MV-4-11 (cell line): ENCODE data around the gene CRMP1.

Experiments
- DNase-seq: peaks from one replicate; lab custom pipeline; 2025; lab: John Stamatoyannopoulos, UW

Gene CRMP1

DNA sequence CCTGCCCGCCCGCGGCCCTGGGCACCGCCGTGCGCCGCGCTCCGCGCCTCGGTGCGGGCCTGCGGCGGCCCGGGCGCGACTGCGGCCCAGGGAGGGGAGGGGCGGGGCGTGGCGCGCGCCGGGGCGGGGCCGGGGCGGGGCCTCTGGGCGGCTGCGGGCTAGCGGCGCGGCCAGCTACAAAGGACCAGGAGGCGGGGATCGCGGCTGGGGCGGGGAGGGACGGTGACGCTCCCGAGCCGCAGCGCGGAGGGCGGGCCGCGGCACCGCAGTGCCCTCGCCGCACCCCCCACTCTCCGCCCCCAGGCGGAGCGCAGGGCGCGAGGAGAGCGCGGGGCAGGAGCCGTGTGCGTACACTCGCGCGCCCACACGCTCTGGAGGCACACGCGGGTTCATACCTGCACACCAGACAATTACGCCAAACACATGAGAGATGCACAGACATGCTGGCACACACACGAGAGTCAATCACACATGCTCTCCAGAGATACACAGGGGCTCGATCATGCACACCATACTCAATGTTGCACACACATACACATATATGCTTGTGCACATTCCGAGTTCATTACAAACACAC lies at the start of gene CRMP1:
Gene CRMP1, minus strand, starts transcription at position 83 of the 577 bp plus-strand sequence. CDS start 117 bp downstream, outside the sequence.
- no peak for DNase-seq

DNA sequence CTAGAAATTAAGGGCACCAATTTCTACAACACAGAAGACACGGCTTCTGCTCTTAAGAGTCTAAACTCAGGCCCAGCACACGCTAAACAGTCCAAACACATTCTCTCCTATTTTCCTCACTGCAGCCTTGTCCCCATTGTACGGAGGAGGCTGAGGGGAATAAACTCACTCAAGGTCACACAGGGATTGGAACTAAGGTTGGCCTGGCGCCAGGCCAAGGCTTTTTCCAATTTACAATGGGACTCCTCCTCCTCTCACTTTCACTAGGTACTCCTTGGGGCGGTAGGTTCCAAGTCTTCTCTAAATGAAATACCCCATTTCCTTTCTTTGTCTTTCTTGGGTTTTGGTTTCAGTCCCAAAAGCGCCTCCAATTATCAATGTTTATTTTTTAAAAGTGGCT lies 48.7 kb upstream of the CRMP1 start:
- DNase-seq: no peak

DNA sequence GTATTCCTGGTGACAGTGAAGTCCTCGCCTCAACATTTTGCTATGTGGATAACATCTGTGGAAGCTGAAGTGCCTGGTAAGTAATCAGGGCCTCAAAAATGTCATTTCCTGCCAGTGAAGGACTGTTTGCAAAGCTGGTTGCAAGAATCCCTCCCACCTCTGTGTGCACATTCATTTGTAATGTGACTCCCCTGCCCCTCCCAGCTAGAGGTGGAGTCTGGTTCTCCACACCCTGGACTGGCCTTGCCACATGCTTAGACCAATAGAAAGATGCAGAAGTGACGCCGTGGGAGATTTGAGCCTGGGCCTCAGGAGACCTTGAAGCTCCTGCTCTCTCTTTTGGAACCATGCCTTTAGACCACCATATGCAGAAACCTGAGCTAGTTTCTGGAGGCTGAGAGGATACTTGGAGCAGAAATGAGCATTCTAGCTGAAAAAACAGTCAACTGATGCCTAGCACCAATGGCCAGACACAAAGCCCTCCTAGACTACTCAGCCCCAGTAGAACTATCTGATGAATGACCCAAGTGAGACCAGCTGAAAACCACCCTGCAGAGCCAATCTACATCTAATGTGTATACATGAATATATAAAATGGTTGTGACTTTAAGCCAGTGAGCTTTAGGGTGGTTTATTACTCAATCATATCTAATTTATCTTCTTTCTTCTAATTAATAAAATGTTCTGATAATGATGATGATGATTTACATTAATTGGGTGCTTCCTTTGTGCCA lies 47.8 kb upstream of the CRMP1 start:
- DNase-seq: peak; percentile 28

DNA sequence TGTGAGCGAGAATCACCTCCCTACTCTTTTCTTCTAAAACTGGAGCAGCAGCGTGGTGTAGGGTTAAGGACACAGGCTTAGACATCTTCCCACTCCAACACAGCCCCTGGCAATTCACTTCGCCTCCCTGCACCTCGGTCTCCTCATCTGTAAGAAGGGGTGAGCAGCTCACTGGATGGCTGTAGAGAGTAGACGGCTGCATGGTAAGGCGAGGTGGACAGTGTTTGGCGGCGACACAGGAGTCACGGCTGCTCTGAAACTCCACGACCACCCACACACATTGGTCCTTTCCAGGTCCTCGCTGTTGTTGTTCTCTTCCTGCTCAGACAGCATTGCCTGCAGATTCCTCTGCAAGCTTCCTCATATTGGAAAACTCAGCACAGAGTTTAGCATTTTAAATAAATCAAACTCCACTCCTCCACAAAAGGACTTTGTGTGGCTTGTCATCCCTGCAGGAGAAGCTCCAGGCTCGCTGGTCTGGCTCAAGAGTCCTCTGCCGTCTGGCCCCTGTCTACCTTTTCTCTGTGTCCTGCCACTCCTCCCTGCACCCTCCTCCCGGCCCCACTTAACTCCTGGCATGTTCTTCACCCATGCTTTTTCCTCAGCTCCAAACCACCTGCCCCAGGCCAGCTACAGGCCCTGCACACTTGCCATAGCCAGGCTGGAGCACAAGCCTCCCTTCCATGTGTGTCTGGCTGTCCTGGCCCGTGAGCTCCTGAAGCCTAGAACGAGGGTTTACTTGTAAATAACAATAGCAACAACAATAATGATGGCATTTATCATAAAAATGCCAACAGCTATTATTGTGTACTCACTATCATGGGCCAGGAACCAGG lies 41.3 kb upstream of the CRMP1 start:
- DNase-seq: no peak

DNA sequence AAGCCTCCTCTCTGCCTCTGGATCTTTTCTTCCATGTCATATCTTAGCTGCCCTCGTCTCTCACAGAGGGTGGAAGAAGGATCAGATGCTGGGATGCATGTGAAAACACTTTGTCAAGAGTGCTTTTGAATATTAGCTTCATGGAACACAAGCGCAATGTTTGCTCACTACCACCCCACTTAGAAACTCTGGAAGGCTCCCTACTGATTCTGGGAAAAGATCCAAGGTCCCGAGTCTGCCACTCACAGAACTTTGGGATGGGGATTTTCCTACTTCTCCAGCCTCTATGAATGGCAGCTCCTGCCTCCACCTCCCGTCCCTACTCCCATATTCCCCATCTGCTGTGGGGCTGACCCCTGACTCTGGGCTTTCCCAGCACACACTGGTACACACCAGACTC lies 40.2 kb upstream of the CRMP1 start:
- DNase-seq: no peak

DNA sequence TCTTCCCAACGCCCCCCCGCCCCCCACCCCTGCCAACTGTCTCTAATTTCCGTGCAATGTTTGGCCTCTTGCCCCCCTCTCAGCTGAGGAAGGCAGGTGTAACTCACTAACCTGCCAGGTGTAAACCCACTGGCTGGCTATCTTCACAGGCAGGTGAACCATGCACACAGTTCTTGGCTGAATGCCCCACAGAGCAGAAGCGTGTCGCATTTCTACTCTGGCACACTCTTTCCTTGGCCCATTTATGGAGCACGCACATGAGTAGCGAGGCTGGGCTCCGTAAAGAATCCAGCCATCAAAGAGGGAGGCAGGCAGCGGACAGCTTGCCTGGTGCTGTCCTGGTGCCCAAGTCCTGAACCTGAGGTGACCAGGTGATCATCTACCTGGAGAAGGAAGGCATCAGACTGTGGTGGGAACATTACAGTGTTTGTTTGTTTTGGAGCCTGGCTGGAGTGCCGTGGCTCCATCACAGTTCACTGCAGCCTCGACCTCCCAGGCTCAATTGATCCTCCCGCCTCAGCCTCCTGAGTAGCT lies 39.2 kb upstream of the CRMP1 start:
- DNase-seq: no peak

DNA sequence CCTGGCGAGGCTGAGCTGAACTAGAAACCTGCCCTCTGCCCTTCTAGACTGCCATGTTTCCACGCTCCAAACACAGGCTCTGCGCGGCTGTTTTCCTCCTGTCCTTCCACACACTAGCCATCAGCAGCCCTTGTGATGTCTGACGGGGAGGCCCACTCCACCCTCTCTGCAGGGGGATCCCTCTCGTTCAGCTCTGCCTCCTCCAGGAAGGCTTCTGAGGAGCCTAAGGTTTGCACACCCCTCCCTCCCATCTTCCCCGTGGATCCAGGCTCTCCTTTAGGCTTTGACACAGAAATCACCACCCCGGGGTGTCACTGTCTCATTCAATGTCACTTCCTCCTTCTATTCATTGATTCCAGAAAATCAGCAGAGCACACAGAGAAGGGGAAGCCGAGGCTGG lies 38.6 kb upstream of the CRMP1 start:
- no peak for DNase-seq

DNA sequence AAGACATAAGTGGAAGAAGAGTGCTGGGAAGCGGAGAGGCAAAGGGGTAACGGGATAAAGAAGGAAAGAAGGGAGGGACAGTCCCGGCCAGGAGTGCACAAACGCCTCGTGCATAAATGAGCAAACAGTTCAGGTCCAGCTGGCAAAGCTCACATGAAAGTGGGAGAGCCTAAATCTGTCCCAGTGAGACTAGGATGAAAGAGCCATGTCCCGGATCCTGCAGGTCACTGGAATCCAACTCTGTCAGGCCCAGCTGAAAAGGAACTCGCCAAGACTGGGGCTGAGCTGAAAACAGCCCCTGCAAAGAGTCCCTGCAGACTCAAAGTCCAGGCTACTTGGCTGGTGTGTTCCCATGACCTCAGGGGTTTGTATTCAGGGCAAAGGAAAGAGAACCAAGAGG lies 38.0 kb upstream of the CRMP1 start:
- DNase-seq: no peak

DNA sequence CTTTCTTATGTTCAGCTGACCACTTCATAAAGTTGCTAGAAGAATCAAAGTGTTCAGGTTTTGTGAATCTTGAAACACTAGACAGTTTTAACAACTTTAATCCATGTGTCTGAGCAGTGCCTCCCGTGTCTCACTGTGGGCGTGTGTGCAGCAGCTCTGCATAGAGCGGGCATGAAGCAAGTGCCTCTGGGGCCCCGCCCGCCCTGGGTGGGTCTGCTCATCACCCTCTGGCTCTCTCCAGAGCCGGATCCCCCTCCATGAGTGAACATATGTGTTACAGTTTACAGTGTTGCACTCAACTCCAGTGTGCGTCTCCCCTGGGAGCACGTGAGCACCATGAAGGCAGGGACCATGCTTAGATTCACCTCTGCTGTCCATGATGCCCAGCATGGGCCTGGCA lies 37.6 kb upstream of the CRMP1 start:
- no peak for DNase-seq

DNA sequence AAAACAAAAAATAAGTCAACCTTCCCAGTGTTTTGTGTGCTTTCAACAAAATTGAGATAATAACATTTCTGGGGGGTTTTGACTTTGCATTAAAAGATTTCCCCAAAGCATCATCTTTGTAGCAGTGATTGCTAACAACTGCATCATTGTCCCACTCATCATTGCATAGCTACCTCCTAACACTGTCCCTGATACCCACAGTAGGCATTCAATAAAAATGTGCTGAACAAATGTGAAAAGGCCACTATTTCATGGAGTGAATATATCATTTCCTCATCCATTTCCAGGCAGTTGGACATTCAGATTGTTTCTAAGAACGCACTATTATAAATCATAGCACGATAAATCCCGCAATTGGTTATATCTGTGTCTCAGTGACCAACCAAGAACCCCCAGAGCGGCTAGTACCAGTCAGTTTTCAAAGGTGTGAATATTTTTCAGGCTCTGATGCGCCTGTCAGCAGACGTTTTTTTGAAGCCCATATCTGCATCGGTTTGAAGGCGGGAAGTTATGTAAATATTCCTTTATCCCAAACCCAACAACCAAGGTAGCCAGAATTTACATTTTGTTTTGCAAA lies 36.0 kb upstream of the CRMP1 start:
- DNase-seq: no peak

DNA sequence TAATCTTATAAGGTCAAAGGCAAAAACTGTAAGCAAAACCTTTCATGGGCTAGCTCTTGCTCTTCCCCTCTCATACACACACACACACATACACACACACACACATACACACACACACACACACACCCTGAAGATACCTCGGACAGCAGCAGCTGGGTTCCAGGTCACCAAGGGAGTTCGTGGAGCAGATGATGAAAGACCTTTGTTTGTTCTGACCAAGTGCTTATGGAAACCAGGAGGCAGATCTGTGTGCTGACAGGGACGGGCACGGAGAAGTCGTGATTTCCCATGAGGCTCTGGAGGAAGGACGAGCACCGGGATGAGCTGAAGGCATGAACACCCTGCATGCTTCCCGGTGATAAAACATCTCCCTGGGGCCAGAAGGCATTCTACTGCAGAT lies 35.4 kb upstream of the CRMP1 start:
- no peak for DNase-seq

DNA sequence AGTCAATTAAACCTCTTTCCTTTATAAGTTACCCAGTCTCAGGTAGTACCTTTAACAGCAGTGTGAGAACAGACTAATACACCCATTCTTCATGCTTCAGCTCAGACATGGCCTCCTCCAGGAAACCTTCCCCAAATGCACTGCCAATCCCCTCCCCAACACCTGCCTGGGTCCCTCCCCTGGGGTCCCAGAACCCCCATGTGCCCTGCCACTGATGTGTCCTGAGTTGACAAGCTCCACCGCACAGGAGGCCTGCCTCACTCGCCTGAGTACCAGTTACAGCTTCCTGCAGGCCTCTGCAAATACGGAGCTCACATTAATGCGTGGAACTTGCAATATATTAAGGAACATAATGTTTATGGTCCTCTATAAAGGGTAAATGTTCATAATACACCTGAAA lies 34.9 kb upstream of the CRMP1 start:
- no peak for DNase-seq

DNA sequence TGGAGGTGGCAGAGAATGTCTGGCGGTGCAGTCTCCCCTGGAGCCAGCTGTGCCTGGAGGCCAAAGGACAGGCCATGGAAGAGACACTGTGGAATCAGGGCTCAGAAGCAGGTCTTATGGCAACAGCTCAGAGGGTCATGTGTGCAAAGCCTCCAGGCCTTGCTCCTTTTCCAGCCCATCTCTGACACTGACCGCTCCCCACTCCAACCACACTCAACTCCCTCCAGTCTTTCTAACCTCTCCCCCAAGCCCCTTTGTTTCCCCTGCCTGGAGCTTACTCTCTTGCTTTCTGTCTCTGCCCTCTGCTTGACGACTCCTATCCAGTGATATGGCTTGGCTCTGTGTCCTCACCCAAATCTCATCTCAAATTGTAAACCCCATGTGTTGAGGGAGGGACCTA lies 34.2 kb upstream of the CRMP1 start:
- DNase-seq: no peak

DNA sequence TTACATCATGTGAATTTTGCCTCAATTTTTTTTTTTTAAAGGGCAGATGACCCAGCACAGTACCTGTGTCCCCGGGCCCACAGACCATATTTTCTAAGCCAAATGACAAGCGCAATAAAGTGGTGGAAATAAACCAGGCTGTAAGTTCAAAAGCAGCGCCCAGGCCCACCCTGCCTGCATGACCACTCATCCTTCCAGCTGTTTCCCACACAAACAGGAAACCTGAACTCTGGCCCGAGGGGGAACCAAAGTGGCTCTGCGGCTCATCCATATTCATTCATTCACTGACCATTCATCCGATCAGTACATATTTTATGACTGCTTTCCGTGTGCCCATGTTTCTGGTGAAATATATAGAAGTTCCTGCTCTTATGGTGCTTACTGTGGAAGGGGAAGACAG lies 33.7 kb upstream of the CRMP1 start:
- DNase-seq: no peak

DNA sequence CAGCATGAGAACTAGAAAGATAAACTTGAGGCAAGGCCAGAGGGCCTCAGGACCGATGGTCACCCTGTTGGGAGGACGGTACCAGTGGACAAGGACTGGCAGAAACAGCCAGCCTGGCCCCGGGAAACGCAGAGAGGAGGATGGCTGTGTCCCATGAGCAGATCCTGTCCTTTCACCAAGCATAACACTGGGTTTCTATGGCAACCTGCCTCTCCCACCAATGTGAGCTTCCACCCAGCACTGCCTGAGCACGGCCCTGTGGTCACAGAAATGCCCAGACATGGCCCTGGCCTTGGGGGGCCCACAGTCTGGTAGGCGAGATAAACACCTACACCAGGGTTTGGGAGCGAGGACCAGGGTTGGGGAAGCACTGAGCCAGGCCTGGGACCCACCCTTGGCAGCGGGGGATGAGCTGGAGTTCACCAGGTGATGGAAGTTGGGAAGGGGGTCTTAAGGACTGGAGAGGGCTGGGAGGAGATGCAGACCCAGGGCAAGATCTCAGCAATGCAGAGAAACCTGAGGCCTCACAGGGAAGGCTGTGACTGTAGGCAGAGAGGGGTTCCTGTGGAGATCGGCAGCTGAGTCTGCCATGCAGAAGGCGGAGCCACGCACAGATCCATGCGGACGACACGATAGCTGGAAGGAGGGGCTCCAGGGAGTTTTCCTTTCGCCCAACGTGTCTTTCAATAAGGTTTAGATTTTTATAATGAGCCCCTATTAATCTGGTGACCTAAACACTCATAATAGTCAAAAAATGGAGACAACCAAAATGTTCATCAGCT lies 32.7 kb upstream of the CRMP1 start:
- no peak for DNase-seq

DNA sequence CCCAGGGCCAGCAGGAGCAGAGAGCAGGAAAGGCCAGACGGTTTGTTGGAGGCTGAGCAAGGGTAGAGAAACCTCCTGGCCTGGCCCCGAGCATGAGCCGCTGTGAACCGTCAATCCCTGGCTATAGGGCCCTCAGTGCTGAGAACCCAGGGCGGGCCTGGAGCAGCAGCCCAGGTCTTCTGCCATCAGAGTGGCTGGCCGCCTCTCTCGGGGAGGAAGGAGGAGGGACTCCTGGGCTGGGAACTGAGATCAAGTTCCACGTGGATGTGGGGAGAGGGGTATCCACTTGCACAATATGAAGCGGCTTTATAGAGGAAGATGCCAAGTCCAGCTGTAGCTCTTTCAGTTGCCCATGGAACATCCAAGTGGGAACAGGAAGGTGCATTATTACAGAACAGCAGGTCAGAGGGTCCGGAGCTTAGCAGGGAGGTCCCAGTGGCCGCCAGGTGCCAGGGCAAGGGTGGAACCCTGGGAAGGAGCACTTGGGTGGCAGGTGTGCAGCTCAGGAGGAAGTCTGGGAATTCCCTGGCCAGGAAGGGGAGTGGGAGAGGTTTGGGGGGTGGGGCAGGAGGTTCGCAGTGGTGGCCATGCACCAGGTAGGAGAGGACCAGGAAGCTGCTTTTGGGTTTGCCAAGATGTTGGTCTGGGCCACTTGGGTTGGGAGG lies 31.7 kb upstream of the CRMP1 start:
- no peak for DNase-seq

DNA sequence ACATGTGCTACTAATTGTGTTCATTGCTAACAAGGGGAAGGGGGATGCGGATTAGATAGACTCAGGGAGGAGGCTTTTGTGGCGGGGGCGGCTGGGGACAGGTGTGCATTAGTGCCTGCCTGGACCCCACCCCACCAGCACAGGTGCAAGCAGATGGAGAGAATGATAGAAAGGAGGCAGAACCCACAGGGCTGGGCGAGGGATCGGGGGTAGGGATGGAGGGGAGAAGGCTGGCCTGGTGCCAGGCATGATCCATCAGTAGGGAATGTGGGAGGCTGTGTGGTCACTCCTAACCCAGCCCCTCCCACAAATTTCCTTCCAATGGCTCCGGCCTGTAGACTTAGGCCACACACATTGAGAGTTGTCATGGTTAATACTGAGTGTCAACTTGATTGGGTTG lies 30.5 kb upstream of the CRMP1 start:
- no peak for DNase-seq

DNA sequence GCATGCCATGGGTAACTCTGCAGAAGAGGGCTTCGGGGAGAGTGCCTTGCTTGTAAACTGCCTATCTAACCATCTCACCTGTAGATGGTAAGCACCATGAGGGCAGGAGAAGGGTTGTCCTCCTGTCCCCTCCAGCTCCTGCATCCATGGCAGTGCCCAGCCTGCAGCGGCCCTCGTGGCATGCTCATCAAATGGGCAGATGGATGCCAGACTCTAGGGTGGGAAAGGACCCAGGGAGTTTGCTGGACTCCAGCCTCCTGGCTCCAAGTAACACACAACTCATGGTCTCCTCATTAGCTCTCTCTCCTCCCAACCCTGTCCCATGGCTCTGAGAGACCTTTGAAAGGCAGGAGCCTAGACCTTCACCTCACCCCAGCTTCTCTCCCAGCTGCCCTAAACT lies 29.7 kb upstream of the CRMP1 start:
- no peak for DNase-seq

DNA sequence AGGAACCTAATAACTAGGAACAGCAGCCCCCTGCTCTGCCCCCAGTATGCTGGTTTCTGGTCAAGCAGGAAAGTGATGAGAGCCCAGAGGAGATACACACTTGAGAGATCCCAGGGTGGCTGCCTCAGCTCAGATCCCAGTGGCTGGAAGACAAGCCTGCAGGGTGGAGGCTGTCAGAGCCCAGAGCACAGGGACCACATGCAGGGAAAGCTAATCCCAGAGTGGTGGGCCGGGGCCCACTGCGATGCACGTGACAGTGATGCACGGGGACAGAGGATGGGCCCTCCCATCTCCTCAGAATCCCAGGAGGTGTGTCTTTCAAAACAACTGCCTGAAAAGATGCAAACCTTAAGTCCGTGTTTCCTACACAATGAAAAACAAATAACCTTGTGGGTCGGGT lies 29.1 kb upstream of the CRMP1 start:
- DNase-seq: no peak

DNA sequence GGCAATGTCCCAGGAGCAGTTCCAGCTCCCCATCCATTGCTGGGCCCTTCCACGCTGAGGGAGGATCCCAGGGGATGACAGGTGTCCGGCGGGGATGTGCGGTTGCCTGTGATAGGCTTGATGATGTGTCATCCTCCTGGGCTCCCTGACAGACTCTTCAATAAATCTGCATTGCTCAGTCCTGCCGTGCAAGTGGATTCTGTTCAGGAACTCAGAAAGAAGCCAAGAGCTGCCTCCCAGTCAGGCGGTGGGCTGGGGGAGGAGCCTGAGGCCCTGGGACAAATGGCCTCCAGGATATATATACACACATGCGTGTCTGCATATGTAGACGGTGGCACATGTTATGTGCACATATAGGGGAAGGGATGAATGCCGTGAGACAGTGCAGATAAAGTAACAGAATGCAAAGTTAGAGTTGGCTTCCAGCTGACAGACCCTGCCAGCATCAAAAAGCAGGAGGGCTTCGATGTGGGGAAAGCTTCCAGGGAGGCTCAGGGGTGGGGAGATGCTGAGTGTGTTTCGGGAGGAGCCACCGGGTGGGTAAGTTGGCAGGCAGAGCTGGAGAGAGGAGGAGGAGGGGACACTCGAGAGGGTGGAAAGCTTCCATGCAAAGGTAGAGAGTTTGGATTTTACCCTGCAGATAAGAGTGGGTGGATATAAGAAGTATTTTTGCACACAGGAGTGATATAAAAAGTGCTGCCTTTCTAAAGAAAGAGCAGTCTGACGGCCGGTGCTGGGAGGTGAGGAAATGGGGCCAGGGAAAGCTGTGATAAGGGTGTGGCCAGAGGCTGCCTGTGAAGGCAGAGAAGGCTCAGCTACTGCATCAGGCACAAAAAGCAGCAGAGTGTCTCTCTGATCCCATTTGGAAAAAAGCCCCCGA lies 28.5 kb upstream of the CRMP1 start:
- no peak for DNase-seq
